Adipocyte (in vitro differentiated cells): Measurements from ENCODE around the gene SLC27A3.
"Not testable (repeated sequence)": the region's sequence is repeated elsewhere in the genome, so short reads cannot be mapped to it uniquely, and the experiment has no call there.

Source experiments
- DNase-seq: peaks from one replicate; pipeline ENCODE4 v3.0.0-alpha.2; 2015; ENCODE audit warnings: low read depth
- H3K27me3 ChIP-seq: replicated peaks from 2 replicates; pipeline ENCODE4 v1.7.0; 2013; ENCODE audit warnings: mild to moderate bottlenecking, low read length, moderate library complexity; ENCODE audit not compliant: control insufficient read depth, insufficient read depth
- H3K36me3 ChIP-seq: 2 replicates; pipeline ENCODE4 v1.7.0; 2013; ENCODE audit warnings: low read length, mild to moderate bottlenecking, moderate library complexity; ENCODE audit not compliant: control insufficient read depth, insufficient read depth, severe bottlenecking
- H3K4me1 ChIP-seq: 2 replicates; pipeline ENCODE4 v1.7.0; 2013; ENCODE audit warnings: mild to moderate bottlenecking, low read length, moderate library complexity; ENCODE audit not compliant: control insufficient read depth, insufficient read depth
- H3K4me3 ChIP-seq: 2 replicates; pipeline ENCODE4 v1.7.0; 2013; ENCODE audit warnings: mild to moderate bottlenecking, low read length, moderate library complexity
- H3K9ac ChIP-seq: 2 replicates; pipeline ENCODE4 v1.7.0; 2013; ENCODE audit warnings: mild to moderate bottlenecking, low read length, moderate library complexity
- H3K9me3 ChIP-seq: 2 replicates; pipeline ENCODE4 v1.7.0; 2013; ENCODE audit warnings: mild to moderate bottlenecking, low read length, moderate library complexity; ENCODE audit not compliant: control insufficient read depth

The SLC27A3 gene

DNA sequence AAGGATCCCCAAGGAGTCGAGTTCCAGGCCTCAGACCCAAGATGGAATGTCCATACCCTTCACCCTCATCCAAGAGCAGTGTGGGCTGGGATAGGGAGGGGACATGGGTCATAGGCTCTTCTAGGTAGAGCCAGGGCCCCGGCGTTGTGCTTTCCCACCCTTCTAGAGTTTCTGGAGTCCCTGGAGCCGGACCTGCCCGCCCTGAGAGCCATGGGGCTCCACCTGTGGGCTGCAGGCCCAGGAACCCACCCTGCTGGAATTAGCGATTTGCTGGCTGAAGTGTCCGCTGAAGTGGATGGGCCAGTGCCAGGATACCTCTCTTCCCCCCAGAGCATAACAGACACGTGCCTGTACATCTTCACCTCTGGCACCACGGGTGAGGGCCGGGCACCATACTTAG lies 1.1 kb downstream of the SLC27A3 start:
- peak overlapping the region; percentile 94 for H3K4me3 ChIP-seq

DNA sequence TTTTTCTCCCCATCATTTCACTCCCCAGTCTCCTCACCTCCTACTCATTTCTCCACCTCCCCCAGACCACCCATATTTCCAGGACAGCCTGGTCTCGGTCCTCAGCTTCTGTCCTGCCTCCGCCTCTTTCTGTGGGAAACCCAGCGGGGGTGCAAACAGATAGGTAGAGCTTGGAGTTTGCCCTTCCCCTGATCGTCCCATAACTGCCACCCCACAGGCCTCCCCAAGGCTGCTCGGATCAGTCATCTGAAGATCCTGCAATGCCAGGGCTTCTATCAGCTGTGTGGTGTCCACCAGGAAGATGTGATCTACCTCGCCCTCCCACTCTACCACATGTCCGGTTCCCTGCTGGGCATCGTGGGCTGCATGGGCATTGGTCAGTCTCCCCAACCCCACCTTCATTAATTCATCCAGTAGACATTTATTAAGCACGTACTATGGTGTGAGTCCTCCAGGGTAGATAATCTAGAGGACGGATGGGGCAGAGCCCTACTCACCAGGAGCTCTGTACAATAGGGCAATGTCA lies 1.7 kb downstream of the SLC27A3 start:
- no peak for DNase-seq
- Histone ChIP-seq H3K4me3 (peak overlapping the region; percentile 94), H3K9me3 (no peaks in the 10 kb centered on the region), H3K36me3 (peaks cover 35% of the 10 kb centered on the region), H3K27me3 (no peaks in the 10 kb centered on the region), H3K9ac (peak overlapping the region; percentile 99), H3K4me1 (peaks cover 66% of the 10 kb centered on the region)

More for the DNA sequence above, 1.1 kb downstream of the SLC27A3 start:
- H3K4me1 ChIP-seq = peaks cover 68% of the 10 kb centered on the region
- peak overlapping the region; percentile 99 for H3K9ac ChIP-seq
- H3K36me3 ChIP-seq = peaks cover 41% of the 10 kb centered on the region
- no peaks in the 10 kb centered on the region for H3K9me3 ChIP-seq
- no peaks in the 10 kb centered on the region for H3K27me3 ChIP-seq
- DNase-seq = no peak

DNA sequence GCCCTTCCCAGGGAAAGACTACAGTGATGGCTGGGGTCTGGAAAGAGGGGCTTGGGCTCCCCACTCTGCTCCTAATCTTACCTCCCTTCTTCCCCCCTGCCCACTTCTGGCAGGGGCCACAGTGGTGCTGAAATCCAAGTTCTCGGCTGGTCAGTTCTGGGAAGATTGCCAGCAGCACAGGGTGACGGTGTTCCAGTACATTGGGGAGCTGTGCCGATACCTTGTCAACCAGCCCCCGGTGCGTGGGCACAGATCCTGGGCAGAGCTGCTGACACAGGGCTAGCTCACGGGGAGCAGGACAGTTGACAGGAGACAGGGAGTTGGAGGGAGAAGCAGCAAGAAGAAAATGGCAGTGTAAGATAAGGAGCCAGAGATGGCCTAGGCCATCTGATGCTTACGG lies 2.4 kb downstream of the SLC27A3 start:
- H3K9me3 ChIP-seq = no peaks in the 10 kb centered on the region
- H3K9ac ChIP-seq = peak overlapping the region; percentile 99
- peak overlapping the region; percentile 94 for H3K4me3 ChIP-seq
- no peaks in the 10 kb centered on the region for H3K27me3 ChIP-seq
- peaks cover 28% of the 10 kb centered on the region for H3K36me3 ChIP-seq
- no peak for DNase-seq
- H3K4me1 ChIP-seq = peaks cover 59% of the 10 kb centered on the region

DNA sequence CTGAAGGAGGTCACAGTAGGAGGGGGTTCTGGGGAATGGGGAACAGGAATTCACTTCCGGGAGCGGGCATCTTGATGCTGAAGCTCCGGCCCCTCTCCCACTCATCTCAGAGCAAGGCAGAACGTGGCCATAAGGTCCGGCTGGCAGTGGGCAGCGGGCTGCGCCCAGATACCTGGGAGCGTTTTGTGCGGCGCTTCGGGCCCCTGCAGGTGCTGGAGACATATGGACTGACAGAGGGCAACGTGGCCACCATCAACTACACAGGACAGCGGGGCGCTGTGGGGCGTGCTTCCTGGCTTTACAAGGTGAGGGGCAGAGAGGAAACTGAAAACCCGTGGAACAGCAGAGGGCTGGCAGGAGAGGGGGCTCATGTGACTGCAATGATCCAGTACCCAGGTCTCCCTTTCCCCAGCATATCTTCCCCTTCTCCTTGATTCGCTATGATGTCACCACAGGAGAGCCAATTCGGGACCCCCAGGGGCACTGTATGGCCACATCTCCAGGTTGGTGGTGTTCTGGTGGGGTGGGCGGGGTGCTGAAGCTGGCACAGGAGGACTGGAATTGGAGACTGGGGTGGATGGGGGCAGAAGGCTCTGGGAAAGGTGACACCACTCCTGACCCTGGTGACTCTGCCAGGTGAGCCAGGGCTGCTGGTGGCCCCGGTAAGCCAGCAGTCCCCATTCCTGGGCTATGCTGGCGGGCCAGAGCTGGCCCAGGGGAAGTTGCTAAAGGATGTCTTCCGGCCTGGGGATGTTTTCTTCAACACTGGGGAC lies 3.0 kb downstream of the SLC27A3 start:
- H3K4me1 ChIP-seq = peaks cover 58% of the 10 kb centered on the region
- no peaks in the 10 kb centered on the region for H3K27me3 ChIP-seq
- H3K9me3 ChIP-seq = no peaks in the 10 kb centered on the region
- H3K4me3 ChIP-seq = peak overlapping the region; percentile 94
- H3K36me3 ChIP-seq = peaks cover 23% of the 10 kb centered on the region
- no peak for DNase-seq
- H3K9ac ChIP-seq = peak overlapping the region; percentile 99

- Histone ChIP-seq H3K27me3 (no peaks in the 10 kb centered on the region), H3K9me3 (no peaks in the 10 kb centered on the region), H3K9ac (peak overlapping the region; percentile 99), H3K4me1 (peaks cover 53% of the 10 kb centered on the region), H3K36me3 (peaks cover 23% of the 10 kb centered on the region), H3K4me3 (no peak overlapping the region)
- no peak for DNase-seq
Measured at GRCh38 chr1:153778824-153779519, 3.8 kb downstream of the SLC27A3 start.

DNA sequence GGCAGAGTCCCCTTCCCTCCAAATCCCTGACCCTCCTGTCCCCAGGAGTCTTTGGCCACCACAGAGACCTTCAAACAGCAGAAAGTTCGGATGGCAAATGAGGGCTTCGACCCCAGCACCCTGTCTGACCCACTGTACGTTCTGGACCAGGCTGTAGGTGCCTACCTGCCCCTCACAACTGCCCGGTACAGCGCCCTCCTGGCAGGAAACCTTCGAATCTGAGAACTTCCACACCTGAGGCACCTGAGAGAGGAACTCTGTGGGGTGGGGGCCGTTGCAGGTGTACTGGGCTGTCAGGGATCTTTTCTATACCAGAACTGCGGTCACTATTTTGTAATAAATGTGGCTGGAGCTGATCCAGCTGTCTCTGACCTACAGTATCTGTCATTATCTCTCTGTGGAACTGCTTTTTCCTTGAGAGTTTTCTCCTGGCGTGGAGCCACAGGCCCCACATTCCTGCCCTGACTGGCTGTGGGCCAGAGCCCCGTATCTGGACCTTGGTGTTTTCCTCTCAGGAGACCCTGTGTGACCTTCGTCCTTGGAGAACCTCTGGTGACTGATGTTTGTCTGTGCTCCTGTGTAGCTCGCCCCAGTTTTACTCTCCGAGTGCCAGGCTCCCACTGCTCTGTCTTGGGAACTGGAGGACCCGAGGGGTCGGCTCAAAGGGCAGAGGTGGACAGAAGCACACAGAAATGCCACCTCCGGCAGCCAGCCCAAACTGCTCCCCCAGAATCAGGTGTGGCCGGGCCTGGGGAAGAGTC lies 4.8 kb downstream of the SLC27A3 start:
- no peak overlapping the region for H3K4me3 ChIP-seq
- H3K36me3 ChIP-seq = peaks cover 23% of the 10 kb centered on the region
- no peak for DNase-seq
- H3K4me1 ChIP-seq = peaks cover 44% of the 10 kb centered on the region
- H3K9me3 ChIP-seq = no peaks in the 10 kb centered on the region
- H3K9ac ChIP-seq = no peak overlapping the region
- no peaks in the 10 kb centered on the region for H3K27me3 ChIP-seq

DNA sequence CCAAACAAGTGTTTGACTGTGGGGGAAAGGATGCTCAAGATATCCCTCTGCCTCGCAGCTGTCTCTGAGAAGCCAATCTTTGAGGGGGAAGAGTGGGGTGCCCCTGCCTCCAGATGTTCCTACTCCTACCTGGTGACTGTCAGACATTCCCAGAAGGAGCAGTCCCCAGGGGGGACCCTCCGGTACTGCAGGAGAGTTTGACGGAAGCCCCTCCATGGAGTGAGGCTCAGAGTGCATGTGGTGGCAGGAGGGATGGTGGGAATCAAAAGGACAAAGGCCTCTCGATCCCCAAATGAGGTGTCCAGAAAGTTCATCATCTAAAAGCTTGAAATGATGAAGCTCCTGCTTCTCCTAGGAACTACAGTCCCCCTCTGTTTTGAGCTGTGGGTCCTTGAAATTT lies 5.3 kb downstream of the SLC27A3 start:
- Histone ChIP-seq H3K9me3 (no peaks in the 10 kb centered on the region), H3K9ac (no peak overlapping the region), H3K27me3 (no peaks in the 10 kb centered on the region), H3K4me3 (no peak overlapping the region), H3K36me3 (peaks cover 23% of the 10 kb centered on the region), H3K4me1 (peaks cover 44% of the 10 kb centered on the region)
- DNase-seq = no peak

GRCh38 chr1:153782648-153783047 lies 7.4 kb downstream of the SLC27A3 start:
- H3K4me3 ChIP-seq = peak overlapping the region; percentile 86
- peak overlapping the region; percentile 97 for H3K9ac ChIP-seq
- not testable (repeated sequence) for H3K27me3 ChIP-seq, DNase-seq, H3K9me3 ChIP-seq
- H3K4me1 ChIP-seq = peaks cover 30% of the 10 kb centered on the region
- H3K36me3 ChIP-seq = peaks cover 23% of the 10 kb centered on the region

GRCh38 chr1:153783233-153784190 lies 8.3 kb downstream of the SLC27A3 start:
- Histone ChIP-seq H3K27me3 (no peaks in the 10 kb centered on the region), H3K36me3 (peaks cover 19% of the 10 kb centered on the region), H3K9ac (peak overlapping the region; percentile 97), H3K4me1 (peaks cover 25% of the 10 kb centered on the region), H3K4me3 (peak overlapping the region; percentile 86), H3K9me3 (no peaks in the 10 kb centered on the region)
- peak; percentile 96 for DNase-seq

DNA sequence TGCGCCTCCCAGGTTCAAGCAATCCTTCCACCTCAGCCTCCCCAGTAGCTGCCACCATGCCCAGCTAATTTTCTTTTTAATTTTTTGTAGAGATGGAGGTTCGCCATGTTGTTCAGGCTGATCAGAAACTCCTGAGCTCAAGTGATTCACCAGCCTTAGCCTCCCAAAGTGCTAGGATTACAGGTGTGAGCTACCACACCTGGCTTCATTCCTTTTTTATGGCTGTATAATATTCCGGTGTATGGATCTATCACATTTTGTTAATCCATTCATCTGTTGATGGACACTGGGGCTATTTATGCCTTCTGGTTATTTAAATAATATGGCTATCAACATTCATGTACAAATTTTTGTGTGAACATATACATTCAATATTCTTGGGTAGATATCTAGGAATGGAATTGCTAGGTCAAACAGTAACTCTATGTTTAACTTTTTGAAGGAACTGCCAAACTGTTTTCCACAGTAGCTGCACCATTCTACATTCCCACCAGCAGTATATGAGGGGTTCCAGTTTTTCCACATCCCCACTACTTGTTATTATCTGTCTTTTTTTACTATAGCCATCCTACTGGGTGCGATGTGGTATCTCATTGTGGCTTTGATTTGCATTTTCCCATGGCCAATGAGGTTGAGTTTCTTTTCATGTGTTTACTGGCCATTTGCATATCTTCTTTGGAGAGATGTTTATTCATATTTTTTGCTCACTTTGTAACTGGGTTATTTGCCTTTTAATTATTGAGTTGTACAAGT lies 11.0 kb downstream of the SLC27A3 start:
- H3K4me3 ChIP-seq = no peak overlapping the region
- no peak for DNase-seq
- H3K36me3 ChIP-seq = no peaks in the 10 kb centered on the region
- no peak overlapping the region for H3K9ac ChIP-seq
- no peaks in the 10 kb centered on the region for H3K27me3 ChIP-seq
- H3K4me1 ChIP-seq = peaks cover 29% of the 10 kb centered on the region
- no peaks in the 10 kb centered on the region for H3K9me3 ChIP-seq
